ENCODE results near the gene LRMDA.

Gene LRMDA

GRCh38 chr10:75736151-75736640 is 304.8 kb downstream of the LRMDA start:
- DNase-seq = no peak
- Histone ChIP-seq H3K9me3 (no peaks in the 10 kb centered on the region), H3K4me3 (no peak overlapping the region), H3K36me3 (no peaks in the 10 kb centered on the region), H3K27ac (no peak overlapping the region), H3K27me3 (no peaks in the 10 kb centered on the region), H3K4me1 (no peaks in the 10 kb centered on the region)
- intact Hi-C loops (cut with DNase I; ENCODE audit: low total_unique reads) = no loop called here
- TF ChIP-seq CTCF (IDR thresholded peaks at IDR 0.05) = no peak

- intact Hi-C loops (cut with DNase I; ENCODE audit: low total_unique reads) = no loop called here
- TF ChIP-seq CTCF (IDR thresholded peaks at IDR 0.05) = no peak
- no peaks in the 10 kb centered on the region for H3K36me3 ChIP-seq
- DNase-seq = no peak
- no peaks in the 10 kb centered on the region for H3K27me3 ChIP-seq
- H3K27ac ChIP-seq = no peak overlapping the region
- H3K9me3 ChIP-seq = no peaks in the 10 kb centered on the region
- H3K4me3 ChIP-seq = no peak overlapping the region
- no peaks in the 10 kb centered on the region for H3K4me1 ChIP-seq
Observed at GRCh38 chr10:75736889-75737579, 305.6 kb downstream of the LRMDA start.

- no peak overlapping the region for H3K4me3 ChIP-seq
- DNase-seq = no peak
- H3K4me1 ChIP-seq = no peaks in the 10 kb centered on the region
- no peak overlapping the region for H3K27ac ChIP-seq
- no peak for TF ChIP-seq CTCF (IDR thresholded peaks at IDR 0.05)
- no peaks in the 10 kb centered on the region for H3K9me3 ChIP-seq
- intact Hi-C loops (cut with DNase I; ENCODE audit: low total_unique reads) = no loop called here
- H3K36me3 ChIP-seq = no peaks in the 10 kb centered on the region
- H3K27me3 ChIP-seq = no peaks in the 10 kb centered on the region
Observed at GRCh38 chr10:75737580-75737949, 306.1 kb downstream of the LRMDA start.

DNA sequence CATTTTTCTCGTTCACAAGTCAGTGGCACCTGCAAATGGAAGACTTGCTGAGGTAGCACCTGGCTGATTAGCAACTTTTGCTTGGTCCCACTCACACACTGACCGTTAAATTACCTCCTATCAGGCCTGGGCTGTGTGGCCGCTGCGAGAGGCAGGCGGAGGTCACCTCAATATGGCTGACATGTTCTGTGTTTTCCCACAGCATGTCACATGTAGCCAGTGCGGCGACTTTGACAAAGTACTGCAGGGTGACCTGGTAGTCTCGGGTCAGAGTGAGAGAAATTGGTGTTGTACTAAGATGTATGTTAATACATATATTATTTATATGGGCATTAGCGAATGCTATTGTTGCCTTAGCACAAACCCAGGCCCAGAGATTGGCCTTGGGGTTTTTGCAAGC is 307.5 kb downstream of the LRMDA start:
- Histone ChIP-seq H3K4me1 (no peaks in the 10 kb centered on the region), H3K4me3 (no peak overlapping the region), H3K27me3 (no peaks in the 10 kb centered on the region), H3K9me3 (no peaks in the 10 kb centered on the region), H3K27ac (no peak overlapping the region), H3K36me3 (no peaks in the 10 kb centered on the region)
- no peak for TF ChIP-seq CTCF (IDR thresholded peaks at IDR 0.05)
- intact Hi-C loops (cut with DNase I; ENCODE audit: low total_unique reads) = no loop called here
- DNase-seq = no peak

DNA sequence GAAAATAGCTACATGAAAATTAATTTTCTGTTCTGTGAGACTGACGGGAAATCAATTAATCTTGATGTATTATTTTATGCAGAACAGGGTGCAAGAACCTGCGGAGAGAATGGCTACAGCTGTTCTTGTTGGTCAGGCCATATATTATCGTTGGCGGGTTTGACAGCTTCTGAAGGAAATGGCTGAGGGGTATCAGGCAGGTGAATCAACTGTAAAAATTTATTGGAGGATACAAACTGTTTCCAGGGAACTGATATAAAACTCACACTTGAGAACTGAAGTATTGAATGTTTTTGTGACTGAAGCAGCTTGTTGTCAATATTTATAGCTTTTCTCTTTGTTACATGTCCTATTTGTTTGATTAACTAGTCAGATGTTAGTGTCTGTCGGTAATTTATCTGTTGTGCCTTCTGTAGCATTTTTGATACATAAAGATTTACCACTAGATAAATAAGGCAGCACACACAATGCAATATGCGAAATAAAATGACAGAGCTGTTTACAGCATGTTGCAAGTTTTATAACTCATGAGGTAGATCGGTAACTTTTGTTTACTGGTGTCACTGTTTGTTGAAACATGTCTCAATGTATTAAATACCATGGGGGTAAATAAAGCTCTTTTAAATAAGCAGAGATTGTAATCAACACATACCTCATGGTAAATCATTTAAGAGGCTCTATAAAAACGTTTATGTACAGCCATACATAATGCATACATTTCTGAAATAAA is 308.2 kb downstream of the LRMDA start:
- TF ChIP-seq CTCF (IDR thresholded peaks at IDR 0.05) = no peak
- intact Hi-C loops (cut with DNase I; ENCODE audit: low total_unique reads) = no loop called here

More for the DNA sequence above, 308.2 kb downstream of the LRMDA start:
- H3K4me1 ChIP-seq = no peaks in the 10 kb centered on the region
- no peaks in the 10 kb centered on the region for H3K27me3 ChIP-seq
- H3K27ac ChIP-seq = no peak overlapping the region
- no peak for DNase-seq
- no peaks in the 10 kb centered on the region for H3K36me3 ChIP-seq
- H3K4me3 ChIP-seq = no peak overlapping the region
- H3K9me3 ChIP-seq = no peaks in the 10 kb centered on the region

All from tibial artery (tissue), 4 donors.